Cardiac muscle cell (in vitro differentiated cells and primary cell): Measurements from ENCODE around the gene RHBDD1. TPM values are rescaled to one million over a fixed set of nuclear protein-coding genes. Genes with fewer than 3 reads are reported as not detected.

ENCODE experiments used
- DNase-seq, 2 donors: peaks; one replicate each; pipeline versions ENCODE4 v3.0.0 to v3.0.0-alpha.2; 2010 to 2017; ENCODE audit warnings: low read depth in 1 of 2, low spot score in 1 of 2
- H3K27ac ChIP-seq: fragments of 200-600 bp; sonication (generic); 2 replicates; pipeline ENCODE4 v1.5.1; 2016
- H3K27me3 ChIP-seq: fragments of 200-600 bp; sonication (generic); 2 replicates; pipeline ENCODE4 v1.6.0; 2016; ENCODE audit warnings: control low read depth
- H3K36me3 ChIP-seq: fragments of 200-600 bp; sonication (generic); 2 replicates; pipeline ENCODE4 v1.5.1; 2016; ENCODE audit warnings: control low read depth
- H3K4me1 ChIP-seq: fragments of 200-600 bp; sonication (generic); 2 replicates; pipeline ENCODE4 v1.8.1; 2017; ENCODE audit warnings: low read depth, mild to moderate bottlenecking, mixed run types
- H3K4me3 ChIP-seq: fragments of 200-600 bp; sonication (generic); 2 replicates; pipeline ENCODE4 v1.5.1; 2016; ENCODE audit warnings: mild to moderate bottlenecking
- H3K9me3 ChIP-seq: fragments of 200-600 bp; sonication (generic); 2 replicates; pipeline ENCODE4 v1.5.1; 2017; ENCODE audit warnings: low read depth, mild to moderate bottlenecking, control low read depth
- CTCF ChIP-seq: IDR thresholded peaks from 2 replicates; pipeline ENCODE4 v1.5.1; 2012; ENCODE audit warnings: low read depth, mild to moderate bottlenecking, low read length
- polyA plus RNA-seq: library from polyadenylated mRNA; unstranded; fragments of >200 nt; fragmentation: Nextera tagmentation; extraction: Ambion mirVana; gene quantifications from 2 replicates; pipeline ENCODE4 v1.2.1, GENCODE V29; 2016
- total RNA-seq: library from RNA; depleted of rRNA; stranded (reverse); fragments of >200 nt; gene quantifications from 2 replicates; pipeline ENCODE4 v1.2.3, GENCODE V29; 2016

Gene RHBDD1
- total and polyA plus RNA-seq, 2 experiments from 2014 or later: 6.3 to 12.9 TPM

- H3K27me3 ChIP-seq: no peaks in the 10 kb centered on the region
- H3K27ac ChIP-seq: no peak overlapping the region
- no peaks in the 10 kb centered on the region for H3K36me3 ChIP-seq
- no peaks in the 10 kb centered on the region for H3K9me3 ChIP-seq
- DNase-seq: no peak
- no peak overlapping the region for H3K4me3 ChIP-seq
- H3K4me1 ChIP-seq: no peaks in the 10 kb centered on the region
- no peak for TF ChIP-seq CTCF
Observed at GRCh38 chr2:226969417-226970080, 133.7 kb downstream of the RHBDD1 start.

- TF ChIP-seq CTCF: no peak
Observed at GRCh38 chr2:226970362-226970761, 134.5 kb downstream of the RHBDD1 start.

GRCh38 chr2:226971084-226971483 is 135.2 kb downstream of the RHBDD1 start:
- no peak overlapping the region for H3K4me3 ChIP-seq
- H3K36me3 ChIP-seq: no peaks in the 10 kb centered on the region
- H3K27me3 ChIP-seq: no peaks in the 10 kb centered on the region
- H3K9me3 ChIP-seq: no peaks in the 10 kb centered on the region
- H3K4me1 ChIP-seq: no peaks in the 10 kb centered on the region
- H3K27ac ChIP-seq: no peak overlapping the region
- DNase-seq: no peak
- TF ChIP-seq CTCF: no peak

More at GRCh38 chr2:226970362-226970761, 134.5 kb downstream of the RHBDD1 start:
- no peak for DNase-seq
- Histone ChIP-seq H3K4me3 (no peak overlapping the region), H3K9me3 (no peaks in the 10 kb centered on the region), H3K36me3 (no peaks in the 10 kb centered on the region), H3K27ac (no peak overlapping the region), H3K4me1 (no peaks in the 10 kb centered on the region), H3K27me3 (no peaks in the 10 kb centered on the region)

- Histone ChIP-seq H3K27ac (no peak overlapping the region), H3K27me3 (no peaks in the 10 kb centered on the region), H3K4me1 (no peaks in the 10 kb centered on the region), H3K36me3 (no peaks in the 10 kb centered on the region), H3K4me3 (no peak overlapping the region), H3K9me3 (no peaks in the 10 kb centered on the region)
- TF ChIP-seq CTCF: no peak
- no peak for DNase-seq
Observed at GRCh38 chr2:226971770-226972169, 135.9 kb downstream of the RHBDD1 start.

- H3K4me3 ChIP-seq: no peak overlapping the region
- no peak for DNase-seq
- no peaks in the 10 kb centered on the region for H3K9me3 ChIP-seq
- H3K27ac ChIP-seq: no peak overlapping the region
- no peaks in the 10 kb centered on the region for H3K27me3 ChIP-seq
- no peaks in the 10 kb centered on the region for H3K36me3 ChIP-seq
- H3K4me1 ChIP-seq: no peaks in the 10 kb centered on the region
- no peak for TF ChIP-seq CTCF
Observed at GRCh38 chr2:226973816-226974215, 138.0 kb downstream of the RHBDD1 start.
